Right renal pelvis (tissue), 4 donors: ENCODE results near the gene EVA1C. TPM values are rescaled to one million over a fixed set of nuclear protein-coding genes. Genes with fewer than 3 reads are reported as not detected.
A peak's percentile ranks its signal among the peaks of the same experiment; 100 is the strongest.
"Not testable (repeated sequence)": the region's sequence is repeated elsewhere in the genome, so short reads cannot be mapped to it uniquely, and the experiment has no call there.

Source experiments
- DNase-seq, 4 donors: peaks; one replicate each; pipeline ENCODE4 v3.0.0-alpha.2; 2013; ENCODE audit warnings: low read depth in 4 of 4, low spot score in 3 of 4, missing footprints in 1 of 4
- polyA plus RNA-seq, 4 donors: library from polyadenylated mRNA; unstranded; fragments of 120-200 nt; gene quantifications; one replicate each; pipeline ENCODE4 v1.2.1, GENCODE V29; 2013; ENCODE audit not compliant: insufficient read length in 4 of 4

Gene EVA1C
- polyA plus RNA-seq, 4 donors = 2.6 to 3.5 (median 3.1) TPM

GRCh38 chr21:32457360-32457840 lies 44.9 kb downstream of the EVA1C start:
- no peak for DNase-seq

- DNase-seq = no peak
Measured at GRCh38 chr21:32457962-32458361, 45.5 kb downstream of the EVA1C start.

- DNase-seq = no peak
Measured at GRCh38 chr21:32459972-32460371, 47.5 kb downstream of the EVA1C start.

GRCh38 chr21:32461503-32461902 lies 49.0 kb downstream of the EVA1C start:
- DNase-seq = no peak

GRCh38 chr21:32462564-32462963 lies 50.1 kb downstream of the EVA1C start:
- DNase-seq = not testable (repeated sequence)

GRCh38 chr21:32463367-32463766 lies 50.9 kb downstream of the EVA1C start:
- no peak for DNase-seq

GRCh38 chr21:32463889-32464300 lies 51.4 kb downstream of the EVA1C start:
- DNase-seq = no peak

GRCh38 chr21:32467291-32467690 lies 54.8 kb downstream of the EVA1C start:
- DNase-seq = no peak

GRCh38 chr21:32468681-32469111 lies 56.2 kb downstream of the EVA1C start:
- no peak for DNase-seq

GRCh38 chr21:32469628-32470027 lies 57.1 kb downstream of the EVA1C start:
- DNase-seq = no peak

GRCh38 chr21:32470206-32470605 lies 57.7 kb downstream of the EVA1C start:
- DNase-seq = no peak

GRCh38 chr21:32472890-32473765 lies 60.6 kb downstream of the EVA1C start:
- DNase-seq = no peak

GRCh38 chr21:32474179-32475059 lies 61.9 kb downstream of the EVA1C start:
- DNase-seq = no peak

- DNase-seq = peak in 1 of 4 donors; percentile 28
Measured at GRCh38 chr21:32475162-32475812, 62.8 kb downstream of the EVA1C start.

- no peak for DNase-seq
Measured at GRCh38 chr21:32476661-32477423, 64.3 kb downstream of the EVA1C start.

- DNase-seq = no peak
Measured at GRCh38 chr21:32477424-32477745, 64.9 kb downstream of the EVA1C start.

GRCh38 chr21:32481875-32482408 lies 69.4 kb downstream of the EVA1C start:
- DNase-seq = no peak

GRCh38 chr21:32482565-32483292 lies 70.2 kb downstream of the EVA1C start:
- DNase-seq = no peak

GRCh38 chr21:32483293-32483595 lies 70.7 kb downstream of the EVA1C start:
- no peak for DNase-seq
